Activated B cell treated with CpG ODN at 0.5 μM for 24 hours (primary cell): ENCODE data around the gene ERGIC3. TPM values are rescaled to one million over a fixed set of nuclear protein-coding genes. Genes with fewer than 3 reads are reported as not detected.

ENCODE experiments used
- ATAC-seq: fragments of 200-7000 bp; cut with Tn5 transposase; one replicate; pipeline ENCODE4 v1.10.0; 2021; ENCODE audit warnings: low read depth, mild to moderate bottlenecking, moderate library complexity
- CTCF ChIA-PET: fragments of 350-600 bp; sonication (Branson Sonifier 250); formaldehyde crosslinking; loops from one replicate; lab custom pipeline; 2021; ENCODE audit warnings: antibody characterized with exemption; lab: Charles Lee
- POLR2A ChIA-PET: fragments of 350-600 bp; sonication (Branson Sonifier 250); formaldehyde crosslinking; loops from one replicate; lab custom pipeline; 2021; ENCODE audit warnings: antibody characterized with exemption; lab: Charles Lee
- DNase-seq: peaks from one replicate; pipeline ENCODE4 v3.0.0; 2022
- H3K27ac Mint-ChIP-seq: one replicate; pipeline ENCODE4 v1.8.0; 2020; ENCODE audit warnings: mixed read lengths
- H3K27me3 Mint-ChIP-seq: one replicate; pipeline ENCODE4 v1.8.0; 2021; ENCODE audit warnings: mixed read lengths
- H3K36me3 Mint-ChIP-seq: one replicate; pipeline ENCODE4 v1.8.0; 2021; ENCODE audit warnings: low read depth, mixed read lengths
- H3K4me1 Mint-ChIP-seq: one replicate; pipeline ENCODE4 v1.8.0; 2021; ENCODE audit warnings: mixed read lengths
- H3K4me3 Mint-ChIP-seq: one replicate; pipeline ENCODE4 v1.8.0; 2020; ENCODE audit warnings: mild to moderate bottlenecking, mixed read lengths
- H3K9me3 Mint-ChIP-seq: one replicate; pipeline ENCODE4 v1.8.0; 2020; ENCODE audit warnings: mixed read lengths
- intact Hi-C: fragments of 100-400 bp; cut with micrococcal nuclease; formaldehyde crosslinking; loops from one replicate; pipeline ENCODE4 v1.15.1; 2024
- total RNA-seq: library from RNA; stranded (reverse); gene quantifications from 2 replicates; pipeline ENCODE4 v1.2.3, GENCODE V29; 2022
- TF ChIP-seq, protein P1 (sequence below): fragments of 200-600 bp; IDR thresholded peaks from one replicate; pipeline ENCODE4 v1.8.0; 2022; ENCODE audit warnings: antibody characterized with exemption, mild to moderate bottlenecking

Gene ERGIC3
- total RNA-seq, 1 donor from 2014 or later = 183 TPM

DNA sequence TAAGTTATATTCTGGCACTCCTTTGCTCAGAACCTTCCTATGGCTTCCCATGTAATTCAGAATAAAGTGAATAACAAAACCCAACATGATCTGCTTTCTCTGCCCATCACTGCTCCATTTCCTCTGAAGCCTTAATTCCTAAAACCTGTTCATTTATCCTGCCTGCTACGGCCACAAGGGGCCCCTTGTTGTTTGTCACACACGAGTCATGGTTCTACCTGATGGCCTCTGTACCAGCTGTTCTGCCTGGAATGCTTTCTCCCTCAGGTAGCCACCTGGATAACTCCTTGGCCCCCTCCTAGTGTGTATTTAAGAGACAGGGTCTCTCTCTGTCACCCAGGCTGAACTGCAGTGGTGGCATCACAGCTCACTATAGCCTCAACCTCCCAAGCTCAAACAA lies 26.8 kb downstream of the ERGIC3 start:
- POLR2A ChIA-PET = no interaction called here
- CTCF ChIA-PET = no interaction called here
- ATAC-seq = no peak

DNA sequence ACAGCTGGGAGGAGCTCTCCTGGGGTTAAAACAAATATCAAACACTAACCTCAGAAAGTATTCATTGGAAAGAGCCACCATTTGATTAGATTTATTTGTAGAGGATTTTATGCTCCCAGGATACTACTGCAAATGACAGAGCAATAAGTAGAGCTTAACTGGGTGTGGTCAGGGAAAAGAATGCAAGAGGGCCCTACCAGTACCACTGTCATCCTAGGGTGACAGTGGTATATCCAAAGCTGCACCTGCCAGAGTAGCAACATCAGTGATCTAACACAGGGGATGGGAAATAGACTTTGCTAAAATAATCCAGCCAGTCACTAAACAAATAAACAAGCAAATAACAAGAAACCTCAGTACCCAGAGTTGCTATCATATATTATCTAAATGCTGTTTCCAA lies 29.7 kb downstream of the ERGIC3 start:
- TF ChIP-seq, protein P1, sequence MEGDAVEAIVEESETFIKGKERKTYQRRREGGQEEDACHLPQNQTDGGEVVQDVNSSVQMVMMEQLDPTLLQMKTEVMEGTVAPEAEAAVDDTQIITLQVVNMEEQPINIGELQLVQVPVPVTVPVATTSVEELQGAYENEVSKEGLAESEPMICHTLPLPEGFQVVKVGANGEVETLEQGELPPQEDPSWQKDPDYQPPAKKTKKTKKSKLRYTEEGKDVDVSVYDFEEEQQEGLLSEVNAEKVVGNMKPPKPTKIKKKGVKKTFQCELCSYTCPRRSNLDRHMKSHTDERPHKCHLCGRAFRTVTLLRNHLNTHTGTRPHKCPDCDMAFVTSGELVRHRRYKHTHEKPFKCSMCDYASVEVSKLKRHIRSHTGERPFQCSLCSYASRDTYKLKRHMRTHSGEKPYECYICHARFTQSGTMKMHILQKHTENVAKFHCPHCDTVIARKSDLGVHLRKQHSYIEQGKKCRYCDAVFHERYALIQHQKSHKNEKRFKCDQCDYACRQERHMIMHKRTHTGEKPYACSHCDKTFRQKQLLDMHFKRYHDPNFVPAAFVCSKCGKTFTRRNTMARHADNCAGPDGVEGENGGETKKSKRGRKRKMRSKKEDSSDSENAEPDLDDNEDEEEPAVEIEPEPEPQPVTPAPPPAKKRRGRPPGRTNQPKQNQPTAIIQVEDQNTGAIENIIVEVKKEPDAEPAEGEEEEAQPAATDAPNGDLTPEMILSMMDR = no peak
- H3K9me3 Mint-ChIP-seq = peaks cover 12% of the 10 kb centered on the region
- ATAC-seq = no peak
- H3K27ac Mint-ChIP-seq = no peak overlapping the region
- H3K4me3 Mint-ChIP-seq = no peak overlapping the region
- H3K27me3 Mint-ChIP-seq = peaks cover 2% of the 10 kb centered on the region
- H3K36me3 Mint-ChIP-seq = peaks cover 3% of the 10 kb centered on the region
- intact Hi-C loops = no loop called here
- DNase-seq = no peak
- POLR2A ChIA-PET = interaction anchor here (0.8 kb wide), 1 partner anchor 231 kb away, joined by 3 read pairs; no protein-coding TSS in a partner anchor
- H3K4me1 Mint-ChIP-seq = no peaks in the 10 kb centered on the region
- CTCF ChIA-PET = no interaction called here

More for the DNA sequence above, 26.8 kb downstream of the ERGIC3 start:
- intact Hi-C loops = no loop called here
- Mint-ChIP-seq H3K4me1 (no peaks in the 10 kb centered on the region), H3K27me3 (peaks cover 2% of the 10 kb centered on the region), H3K27ac (no peak overlapping the region), H3K9me3 (peaks cover 6% of the 10 kb centered on the region), H3K36me3 (peaks cover 3% of the 10 kb centered on the region), H3K4me3 (no peak overlapping the region)
- TF ChIP-seq, protein P1 = no peak
- DNase-seq = no peak

DNA sequence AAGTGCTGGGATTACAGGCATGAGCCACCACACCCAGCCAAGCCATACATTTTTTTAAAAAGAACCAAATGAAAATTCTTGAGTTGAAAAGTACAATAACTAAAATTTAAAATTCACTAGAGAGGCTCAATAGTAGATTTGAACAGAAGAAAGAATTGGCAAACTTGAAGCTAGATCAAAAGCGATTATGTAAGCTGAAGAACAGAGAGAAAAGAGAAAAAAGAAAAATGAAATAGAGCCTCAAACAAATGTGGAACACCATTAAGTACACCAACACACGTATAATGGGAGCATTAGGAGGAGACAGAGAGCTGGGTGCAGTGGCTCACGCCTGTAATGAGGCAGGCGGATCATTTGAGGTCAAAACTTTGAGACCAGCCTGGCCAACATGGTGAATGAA lies 31.0 kb downstream of the ERGIC3 start:
- no peaks in the 10 kb centered on the region for H3K4me1 Mint-ChIP-seq
- TF ChIP-seq, protein P1 = no peak
- peaks cover 2% of the 10 kb centered on the region for H3K27me3 Mint-ChIP-seq
- no peak overlapping the region for H3K27ac Mint-ChIP-seq
- intact Hi-C loops = no loop called here
- H3K4me3 Mint-ChIP-seq = no peak overlapping the region
- ChIA-PET POLR2A (interaction anchor here (0.6 kb wide), 1 partner anchor 9 kb away, joined by 5 read pairs; no protein-coding TSS in a partner anchor), CTCF (no interaction called here)
- H3K36me3 Mint-ChIP-seq = peaks cover 3% of the 10 kb centered on the region
- DNase-seq = no peak
- no peak for ATAC-seq
- peaks cover 12% of the 10 kb centered on the region for H3K9me3 Mint-ChIP-seq

DNA sequence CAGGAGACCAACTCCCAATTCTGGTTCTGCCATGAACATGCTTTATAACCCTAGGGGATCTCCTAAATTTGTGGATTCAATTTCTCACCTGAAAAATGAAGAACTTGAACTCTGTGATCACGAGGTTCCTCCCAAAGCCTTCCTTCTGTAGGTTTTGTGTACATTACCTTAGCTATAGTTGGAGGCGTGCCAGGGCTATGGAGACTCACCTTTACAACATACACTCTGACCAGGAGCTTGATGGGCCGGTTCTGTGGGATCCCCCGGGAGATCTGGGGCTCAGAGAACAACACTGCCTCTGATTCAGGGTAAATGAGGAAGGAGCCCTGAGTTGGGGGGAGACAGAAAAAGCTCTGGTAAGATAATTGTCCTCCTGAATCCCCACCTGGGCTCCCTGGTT lies 34.1 kb downstream of the ERGIC3 start:
- ATAC-seq = no peak
- CTCF ChIA-PET = no interaction called here
- H3K27ac Mint-ChIP-seq = no peak overlapping the region

DNA sequence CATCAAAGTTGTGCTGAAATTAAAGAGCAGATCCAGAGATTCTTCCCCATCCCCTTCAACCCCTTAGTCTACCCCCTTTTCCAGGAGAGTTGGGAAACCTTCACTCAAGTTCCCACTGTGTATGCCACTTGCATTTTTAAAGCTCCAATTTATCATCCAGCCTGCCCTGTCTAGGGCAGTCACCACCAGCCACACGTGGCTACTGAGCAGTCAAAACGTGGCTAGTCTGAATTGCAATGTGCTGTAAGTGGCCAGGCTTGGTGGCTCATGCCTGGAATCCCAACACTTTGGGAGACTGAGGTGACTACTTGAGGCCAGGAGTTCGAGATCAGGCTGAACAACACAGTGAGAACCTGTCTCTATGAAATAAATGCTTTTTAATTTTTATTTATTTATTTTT lies 34.9 kb downstream of the ERGIC3 start:
- Mint-ChIP-seq H3K4me3 (no peak overlapping the region), H3K4me1 (no peaks in the 10 kb centered on the region), H3K36me3 (peaks cover 3% of the 10 kb centered on the region), H3K27ac (no peak overlapping the region), H3K9me3 (peaks cover 12% of the 10 kb centered on the region), H3K27me3 (no peaks in the 10 kb centered on the region)
- intact Hi-C loops = no loop called here
- DNase-seq = no peak
- no peak for ATAC-seq
- ChIA-PET POLR2A (no interaction called here), CTCF (no interaction called here)
- TF ChIP-seq, protein P1 = no peak

More for the DNA sequence above, 34.1 kb downstream of the ERGIC3 start:
- Mint-ChIP-seq H3K4me1 (no peaks in the 10 kb centered on the region), H3K9me3 (peaks cover 12% of the 10 kb centered on the region), H3K36me3 (peaks cover 3% of the 10 kb centered on the region), H3K27me3 (no peaks in the 10 kb centered on the region), H3K4me3 (no peak overlapping the region)
- DNase-seq = no peak
- TF ChIP-seq, protein P1 = no peak
- intact Hi-C loops = no loop called here
- POLR2A ChIA-PET = interaction anchor here (0.6 kb wide), 1 partner anchor 110 kb away, joined by 7 read pairs; no protein-coding TSS in a partner anchor
